HG03521 (cell line): ENCODE data around the gene SPAG17.

ENCODE experiments used
- ATAC-seq: cut with Tn5 transposase; IDR thresholded peaks from one replicate; pipeline ENCODE4 v1.9.1; 2021; ENCODE audit warnings: mild to moderate bottlenecking, moderate library complexity; ENCODE audit not compliant: unreplicated experiment

The SPAG17 gene

GRCh38 chr1:118081387-118081786 is 103.6 kb downstream of the SPAG17 start:
- ATAC-seq, result no peak

GRCh38 chr1:118077331-118078045 is 107.5 kb downstream of the SPAG17 start:
- ATAC-seq, result no peak

GRCh38 chr1:118075116-118075515 is 109.9 kb downstream of the SPAG17 start:
- ATAC-seq, result no peak

GRCh38 chr1:118073648-118074435 is 111.2 kb downstream of the SPAG17 start:
- ATAC-seq, result no peak

GRCh38 chr1:118049981-118050380 is 135.0 kb downstream of the SPAG17 start:
- no peak for ATAC-seq

GRCh38 chr1:118047650-118048224 is 137.3 kb downstream of the SPAG17 start:
- ATAC-seq, result no peak

GRCh38 chr1:118047006-118047649 is 137.9 kb downstream of the SPAG17 start:
- ATAC-seq, result no peak

GRCh38 chr1:118043624-118044023 is 141.4 kb downstream of the SPAG17 start:
- ATAC-seq, result no peak

- no peak for ATAC-seq
These were observed 142.5 kb downstream of the SPAG17 start for GRCh38 chr1:118042501-118042900.

GRCh38 chr1:118039170-118039569 is 145.9 kb downstream of the SPAG17 start:
- ATAC-seq, result no peak

- no peak for ATAC-seq
These were observed 152.1 kb downstream of the SPAG17 start for GRCh38 chr1:118032883-118033282.

GRCh38 chr1:118028267-118028666 is 156.8 kb downstream of the SPAG17 start:
- ATAC-seq, result no peak

GRCh38 chr1:118023199-118023598 is 161.8 kb downstream of the SPAG17 start:
- no peak for ATAC-seq

GRCh38 chr1:118021668-118022067 is 163.4 kb downstream of the SPAG17 start:
- no peak for ATAC-seq

- no peak for ATAC-seq
These were observed 167.0 kb downstream of the SPAG17 start for GRCh38 chr1:118018060-118018459.

- ATAC-seq, result no peak
These were observed 171.1 kb downstream of the SPAG17 start for GRCh38 chr1:118013938-118014337.

- ATAC-seq, result no peak
These were observed 171.7 kb downstream of the SPAG17 start for GRCh38 chr1:118013336-118013735.

- ATAC-seq, result no peak
These were observed 172.4 kb downstream of the SPAG17 start for GRCh38 chr1:118012515-118013124.

- ATAC-seq, result no peak
These were observed 177.0 kb downstream of the SPAG17 start for GRCh38 chr1:118008011-118008410.

GRCh38 chr1:118007391-118007790 is 177.6 kb downstream of the SPAG17 start:
- ATAC-seq, result no peak

- ATAC-seq, result no peak
These were observed 180.7 kb downstream of the SPAG17 start for GRCh38 chr1:118004312-118004711.
